ENCODE results near the gene TNRC18.
"Not testable (repeated sequence)": the region's sequence is repeated elsewhere in the genome, so short reads cannot be mapped to it uniquely, and the experiment has no call there.

TNRC18 gene

DNA sequence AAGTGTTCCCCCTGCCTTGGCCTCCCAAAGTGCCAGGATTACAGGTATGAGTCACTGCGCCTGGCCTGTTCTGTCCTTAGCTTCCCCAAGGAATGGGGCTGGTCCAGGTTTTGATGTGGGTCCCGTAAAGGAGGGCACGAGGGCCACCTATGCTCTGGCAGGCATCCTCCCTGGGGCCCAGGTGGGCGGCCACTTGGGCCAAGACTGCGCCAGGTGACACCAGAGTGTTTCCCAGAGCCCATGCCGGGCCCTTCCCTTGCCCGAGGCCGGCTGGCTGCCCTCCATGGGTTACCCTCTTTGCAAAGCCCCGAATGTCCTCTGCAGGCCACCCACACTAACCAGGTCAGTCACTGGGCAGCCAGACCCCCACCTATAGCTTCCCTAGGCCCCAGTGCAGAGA, 118.6 kb downstream of the TNRC18 start:
- H3K4me1 ChIP-seq (ENCODE audit: control insufficient read depth, insufficient read depth, low read length); H3K27ac ChIP-seq (ENCODE audit: extremely low read depth, low read depth, low read length); H3K9me3 ChIP-seq (ENCODE audit: control insufficient read depth, insufficient read depth, low read depth, low read length); H3K36me3 ChIP-seq (ENCODE audit: control insufficient read depth in 2 of 2, insufficient read depth in 1 of 2, low read length in 2 of 2); H3K4me3 ChIP-seq (ENCODE audit: low read depth, low read length); POLR2A ChIA-PET: not testable (repeated sequence)
- CTCF ChIA-PET = interaction anchor here (0.7 kb wide), 1 partner anchor 254 kb away, joined by 4 read pairs; no protein-coding TSS in a partner anchor

DNA sequence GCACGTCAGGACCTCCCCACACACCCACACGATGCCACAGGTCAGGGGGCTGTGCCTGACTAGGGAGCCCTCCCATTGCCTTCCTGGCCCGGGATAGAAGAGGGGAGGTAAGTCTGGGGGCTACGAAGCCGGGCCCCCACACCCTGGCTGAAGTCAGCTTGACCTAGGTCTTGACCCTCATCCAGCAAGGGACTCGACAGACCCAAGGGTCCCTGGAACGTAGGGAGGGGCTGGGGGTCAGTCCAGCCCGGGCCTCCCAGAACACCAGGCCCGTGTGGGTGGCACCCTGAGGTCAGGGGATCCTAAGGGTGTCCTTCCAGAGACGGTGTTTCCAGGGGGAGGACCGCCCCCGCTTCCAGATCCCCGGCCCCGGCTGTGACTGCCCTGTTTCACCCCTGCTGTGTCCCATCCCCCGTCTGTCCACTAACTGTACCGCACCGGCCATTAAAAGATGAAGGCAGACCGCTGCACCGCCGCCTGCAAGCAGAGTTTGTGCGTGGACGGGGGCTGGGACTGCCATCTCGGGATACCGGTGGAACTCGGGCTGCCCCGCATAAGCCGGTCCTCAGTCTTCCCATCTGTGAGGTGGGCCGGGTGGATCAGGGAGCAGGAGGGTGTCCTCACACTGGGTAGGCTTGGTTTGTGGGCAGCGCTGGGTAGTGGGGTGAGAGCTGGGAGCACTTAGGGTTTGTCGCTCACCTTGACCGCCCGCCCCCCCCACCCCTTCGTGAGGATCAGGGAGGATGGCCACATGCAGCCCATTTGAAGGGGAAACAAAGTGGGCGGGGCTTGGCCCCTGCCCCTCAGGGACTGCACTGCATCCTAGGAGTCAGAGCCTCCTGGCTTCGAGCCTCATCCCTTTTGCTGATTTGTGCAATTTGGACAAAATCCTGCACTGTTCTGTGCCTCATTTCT, 119.8 kb downstream of the TNRC18 start:
- no peak for TF ChIP-seq ZNF10 (tag by site-specific recombination; IDR thresholded peaks at IDR 0.05)
- TF ChIP-seq GFI1B (tag by site-specific recombination; IDR thresholded peaks at IDR 0.05) = no peak
- TF ChIP-seq FEZF1 (tag by site-specific recombination; IDR thresholded peaks at IDR 0.05) = no peak
- no peak for TF ChIP-seq ZNF610 (tag by site-specific recombination; IDR thresholded peaks at IDR 0.05; ENCODE audit: borderline replicate concordance)
- no peak for TF ChIP-seq ZIC2 (tag by site-specific recombination; IDR thresholded peaks at IDR 0.05)
- Histone ChIP-seq H3K27ac (ENCODE audit: extremely low read depth, low read depth, low read length) (no peak overlapping the region), H3K4me3 (ENCODE audit: low read depth, low read length) (no peak overlapping the region), H3K36me3 (ENCODE audit: control insufficient read depth in 2 of 2, insufficient read depth in 1 of 2, low read length in 2 of 2) (peaks cover 0 to 9% of the 10 kb centered on the region in 2 experiments; a peak in 2 of 3 replicates), H3K4me1 (ENCODE audit: control insufficient read depth, insufficient read depth, low read length) (no peaks in the 10 kb centered on the region), H3K9me3 (ENCODE audit: control insufficient read depth, insufficient read depth, low read depth, low read length) (no peaks in the 10 kb centered on the region)
- ChIA-PET POLR2A (interaction anchor here (0.5 kb wide), 1 partner anchor 1258 kb away, joined by 4 read pairs; no protein-coding TSS in a partner anchor), CTCF (no interaction called here)

DNA sequence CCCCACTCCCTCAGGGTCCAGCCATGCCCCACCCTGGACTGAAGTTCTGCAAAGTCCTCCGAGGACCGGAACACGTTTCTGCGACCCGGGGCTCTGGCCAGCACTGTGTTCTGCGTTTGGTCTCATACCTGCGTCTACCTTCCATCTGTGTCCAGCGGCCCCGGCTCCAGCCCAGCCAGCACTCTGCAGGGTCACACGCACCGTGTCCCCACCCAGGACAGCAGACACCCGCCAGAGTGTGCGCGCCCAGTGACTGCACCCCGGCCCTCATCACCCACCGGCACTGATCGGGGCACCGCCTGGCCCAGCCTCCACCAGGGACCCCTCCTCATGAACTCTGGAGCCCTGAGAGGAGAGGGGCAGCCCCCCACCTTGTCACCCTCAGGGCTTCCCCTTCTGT, 120.6 kb downstream of the TNRC18 start:
- ChIA-PET POLR2A (no interaction called here), CTCF (no interaction called here)
- H3K9me3 ChIP-seq (ENCODE audit: control insufficient read depth, insufficient read depth, low read depth, low read length) = no peaks in the 10 kb centered on the region
- H3K27ac ChIP-seq (ENCODE audit: extremely low read depth, low read depth, low read length) = no peak overlapping the region
- no peaks in the 10 kb centered on the region for H3K4me1 ChIP-seq (ENCODE audit: control insufficient read depth, insufficient read depth, low read length)
- H3K4me3 ChIP-seq (ENCODE audit: low read depth, low read length) = no peak overlapping the region
- H3K36me3 ChIP-seq (ENCODE audit: control insufficient read depth in 2 of 2, insufficient read depth in 1 of 2, low read length in 2 of 2) = peaks cover 0 to 7% of the 10 kb centered on the region in 2 experiments; a peak in 2 of 3 replicates
- TF ChIP-seq ZFP41 (tag by site-specific recombination; IDR thresholded peaks at IDR 0.05; ENCODE audit: borderline replicate concordance) (no peak), ZNF654 (tag by site-specific recombination; IDR thresholded peaks at IDR 0.05; ENCODE audit: low read depth) (no peak), ZNF202 (tag by site-specific recombination; IDR thresholded peaks at IDR 0.05; ENCODE audit: borderline replicate concordance) (no peak), ZNF791 (tag by site-specific recombination; IDR thresholded peaks at IDR 0.05) (no peak), ZNF629 (tag by site-specific recombination; IDR thresholded peaks at IDR 0.05) (no peak), ZNF837 (tag by site-specific recombination; IDR thresholded peaks at IDR 0.05) (no peak), ZNF514 (tag by site-specific recombination; IDR thresholded peaks at IDR 0.05) (no peak), SP2 (tag by site-specific recombination; IDR thresholded peaks at IDR 0.05) (no peak), ZNF792 (tag by site-specific recombination; IDR thresholded peaks at IDR 0.05) (no peak), GLIS2 (tag by site-specific recombination; IDR thresholded peaks at IDR 0.05) (no peak), ZNF707 (tag by site-specific recombination; IDR thresholded peaks at IDR 0.05) (no peak), FEZF1 (tag by site-specific recombination; IDR thresholded peaks at IDR 0.05) (no peak), ZNF37A (tag by site-specific recombination; IDR thresholded peaks at IDR 0.05) (no peak)
- TF ChIP-seq, protein P1, sequence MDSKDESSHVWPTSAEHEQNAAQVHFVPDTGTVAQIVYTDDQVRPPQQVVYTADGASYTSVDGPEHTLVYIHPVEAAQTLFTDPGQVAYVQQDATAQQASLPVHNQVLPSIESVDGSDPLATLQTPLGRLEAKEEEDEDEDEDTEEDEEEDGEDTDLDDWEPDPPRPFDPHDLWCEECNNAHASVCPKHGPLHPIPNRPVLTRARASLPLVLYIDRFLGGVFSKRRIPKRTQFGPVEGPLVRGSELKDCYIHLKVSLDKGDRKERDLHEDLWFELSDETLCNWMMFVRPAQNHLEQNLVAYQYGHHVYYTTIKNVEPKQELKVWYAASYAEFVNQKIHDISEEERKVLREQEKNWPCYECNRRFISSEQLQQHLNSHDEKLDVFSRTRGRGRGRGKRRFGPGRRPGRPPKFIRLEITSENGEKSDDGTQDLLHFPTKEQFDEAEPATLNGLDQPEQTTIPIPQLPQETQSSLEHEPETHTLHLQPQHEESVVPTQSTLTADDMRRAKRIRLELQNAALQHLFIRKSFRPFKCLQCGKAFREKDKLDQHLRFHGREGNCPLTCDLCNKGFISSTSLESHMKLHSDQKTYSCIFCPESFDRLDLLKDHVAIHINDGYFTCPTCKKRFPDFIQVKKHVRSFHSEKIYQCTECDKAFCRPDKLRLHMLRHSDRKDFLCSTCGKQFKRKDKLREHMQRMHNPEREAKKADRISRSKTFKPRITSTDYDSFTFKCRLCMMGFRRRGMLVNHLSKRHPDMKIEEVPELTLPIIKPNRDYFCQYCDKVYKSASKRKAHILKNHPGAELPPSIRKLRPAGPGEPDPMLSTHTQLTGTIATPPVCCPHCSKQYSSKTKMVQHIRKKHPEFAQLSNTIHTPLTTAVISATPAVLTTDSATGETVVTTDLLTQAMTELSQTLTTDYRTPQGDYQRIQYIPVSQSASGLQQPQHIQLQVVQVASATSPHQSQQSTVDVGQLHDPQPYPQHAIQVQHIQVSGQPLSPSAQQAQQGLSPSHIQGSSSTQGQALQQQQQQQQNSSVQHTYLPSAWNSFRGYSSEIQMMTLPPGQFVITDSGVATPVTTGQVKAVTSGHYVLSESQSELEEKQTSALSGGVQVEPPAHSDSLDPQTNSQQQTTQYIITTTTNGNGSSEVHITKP (tag by site-specific recombination; IDR thresholded peaks at IDR 0.05) = no peak
- TF ChIP-seq, protein P2, sequence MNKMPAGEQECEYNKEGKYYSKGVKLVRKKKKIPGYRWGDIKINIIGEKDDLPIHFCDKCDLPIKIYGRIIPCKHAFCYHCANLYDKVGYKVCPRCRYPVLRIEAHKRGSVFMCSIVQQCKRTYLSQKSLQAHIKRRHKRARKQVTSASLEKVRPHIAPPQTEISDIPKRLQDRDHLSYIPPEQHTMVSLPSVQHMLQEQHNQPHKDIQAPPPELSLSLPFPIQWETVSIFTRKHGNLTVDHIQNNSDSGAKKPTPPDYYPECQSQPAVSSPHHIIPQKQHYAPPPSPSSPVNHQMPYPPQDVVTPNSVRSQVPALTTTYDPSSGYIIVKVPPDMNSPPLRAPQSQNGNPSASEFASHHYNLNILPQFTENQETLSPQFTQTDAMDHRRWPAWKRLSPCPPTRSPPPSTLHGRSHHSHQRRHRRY (tag by site-specific recombination; IDR thresholded peaks at IDR 0.05) = no peak
- TF ChIP-seq, protein P3, sequence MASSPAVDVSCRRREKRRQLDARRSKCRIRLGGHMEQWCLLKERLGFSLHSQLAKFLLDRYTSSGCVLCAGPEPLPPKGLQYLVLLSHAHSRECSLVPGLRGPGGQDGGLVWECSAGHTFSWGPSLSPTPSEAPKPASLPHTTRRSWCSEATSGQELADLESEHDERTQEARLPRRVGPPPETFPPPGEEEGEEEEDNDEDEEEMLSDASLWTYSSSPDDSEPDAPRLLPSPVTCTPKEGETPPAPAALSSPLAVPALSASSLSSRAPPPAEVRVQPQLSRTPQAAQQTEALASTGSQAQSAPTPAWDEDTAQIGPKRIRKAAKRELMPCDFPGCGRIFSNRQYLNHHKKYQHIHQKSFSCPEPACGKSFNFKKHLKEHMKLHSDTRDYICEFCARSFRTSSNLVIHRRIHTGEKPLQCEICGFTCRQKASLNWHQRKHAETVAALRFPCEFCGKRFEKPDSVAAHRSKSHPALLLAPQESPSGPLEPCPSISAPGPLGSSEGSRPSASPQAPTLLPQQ (tag by site-specific recombination; IDR thresholded peaks at IDR 0.05) = no peak
- TF ChIP-seq, protein P4, sequence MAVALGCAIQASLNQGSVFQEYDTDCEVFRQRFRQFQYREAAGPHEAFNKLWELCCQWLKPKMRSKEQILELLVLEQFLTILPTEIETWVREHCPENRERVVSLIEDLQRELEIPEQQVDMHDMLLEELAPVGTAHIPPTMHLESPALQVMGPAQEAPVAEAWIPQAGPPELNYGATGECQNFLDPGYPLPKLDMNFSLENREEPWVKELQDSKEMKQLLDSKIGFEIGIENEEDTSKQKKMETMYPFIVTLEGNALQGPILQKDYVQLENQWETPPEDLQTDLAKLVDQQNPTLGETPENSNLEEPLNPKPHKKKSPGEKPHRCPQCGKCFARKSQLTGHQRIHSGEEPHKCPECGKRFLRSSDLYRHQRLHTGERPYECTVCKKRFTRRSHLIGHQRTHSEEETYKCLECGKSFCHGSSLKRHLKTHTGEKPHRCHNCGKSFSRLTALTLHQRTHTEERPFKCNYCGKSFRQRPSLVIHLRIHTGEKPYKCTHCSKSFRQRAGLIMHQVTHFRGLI (tag by site-specific recombination; IDR thresholded peaks at IDR 0.05) = no peak

Data from HEK293 (cell line).